DMS153 (cell line): ENCODE results near the gene RNASE9.
"Not testable (repeated sequence)": the region's sequence is repeated elsewhere in the genome, so short reads cannot be mapped to it uniquely, and the experiment has no call there.

Experiments
- DNase-seq: peaks from one replicate; lab custom pipeline; 2025; lab: John Stamatoyannopoulos, UW

RNASE9 gene

GRCh38 chr14:20572382-20572990, 11.6 kb upstream of the RNASE9 start:
- DNase-seq: not testable (repeated sequence)

GRCh38 chr14:20570720-20571119, 9.9 kb upstream of the RNASE9 start:
- DNase-seq: not testable (repeated sequence)

GRCh38 chr14:20569865-20570264, 9.0 kb upstream of the RNASE9 start:
- not testable (repeated sequence) for DNase-seq

- DNase-seq: no peak
Observed at GRCh38 chr14:20569066-20569465, 8.2 kb upstream of the RNASE9 start.

- DNase-seq: no peak
Observed at GRCh38 chr14:20568393-20568792, 7.5 kb upstream of the RNASE9 start.

GRCh38 chr14:20567199-20567598, 6.4 kb upstream of the RNASE9 start:
- DNase-seq: not testable (repeated sequence)

GRCh38 chr14:20564501-20564997, 3.7 kb upstream of the RNASE9 start:
- DNase-seq: no peak

GRCh38 chr14:20563971-20564370, 3.1 kb upstream of the RNASE9 start:
- no peak for DNase-seq

- DNase-seq: no peak
Observed at GRCh38 chr14:20559461-20559904, 1.4 kb downstream of the RNASE9 start.

- DNase-seq: no peak
Observed at GRCh38 chr14:20557212-20557542, 3.7 kb downstream of the RNASE9 start.

GRCh38 chr14:20556500-20557211, 4.2 kb downstream of the RNASE9 start:
- no peak for DNase-seq

- DNase-seq: no peak
Observed at GRCh38 chr14:20555845-20556244, 5.0 kb downstream of the RNASE9 start.

- no peak for DNase-seq
Observed at GRCh38 chr14:20553024-20553423, 7.8 kb downstream of the RNASE9 start.

GRCh38 chr14:20551606-20552005, 9.2 kb downstream of the RNASE9 start:
- DNase-seq: no peak

GRCh38 chr14:20550926-20551325, 9.9 kb downstream of the RNASE9 start:
- DNase-seq: no peak

- no peak for DNase-seq
Observed at GRCh38 chr14:20548414-20549158, 12.3 kb downstream of the RNASE9 start.

GRCh38 chr14:20546877-20547276, 14.0 kb downstream of the RNASE9 start:
- no peak for DNase-seq

- no peak for DNase-seq
Observed at GRCh38 chr14:20539906-20540305, 20.9 kb downstream of the RNASE9 start.

GRCh38 chr14:20530771-20531571, 29.9 kb downstream of the RNASE9 start:
- DNase-seq: peak; percentile 23

- DNase-seq: no peak
Observed at GRCh38 chr14:20529806-20530205, 31.0 kb downstream of the RNASE9 start.

- DNase-seq: no peak
Observed at GRCh38 chr14:20524027-20524426, 36.8 kb downstream of the RNASE9 start.

- no peak for DNase-seq
Observed at GRCh38 chr14:20522332-20522731, 38.5 kb downstream of the RNASE9 start.
